H1 (cell line): ENCODE measurements around the gene KLF9. TPM values are rescaled to one million over a fixed set of nuclear protein-coding genes. Genes with fewer than 3 reads are reported as not detected.

Source experiments
- CTCF ChIA-PET: fragments of 300-600 bp; sonication (Branson Sonifier 250); formaldehyde crosslinking; loops from one replicate; lab custom pipeline; 2021; ENCODE audit not compliant: partially characterized antibody; lab: Charles Lee
- POLR2A ChIA-PET: fragments of 300-600 bp; sonication (Branson Sonifier 250); formaldehyde crosslinking; loops from one replicate; lab custom pipeline; 2021; ENCODE audit warnings: inconsistent platforms; ENCODE audit not compliant: partially characterized antibody; lab: Charles Lee
- DNase-seq, 2 experiments: peaks; one replicate each; pipeline versions ENCODE4 v3.0.0 to v3.0.0-alpha.2; 2010 to 2022; ENCODE audit warnings: low spot score in 2 of 2, low read depth in 1 of 2, mixed read lengths in 1 of 2
- FAIRE-seq: peaks from 2 replicates; lab custom pipeline; 2011; peaks lifted over from hg19 to GRCh38; lab: Jason Lieb, UNC
- H2AFZ ChIP-seq: 2 replicates; pipeline ENCODE4 v1.8.1; 2012; ENCODE audit warnings: low read length, inconsistent platforms
- H2AK5ac ChIP-seq: 2 replicates; pipeline ENCODE4 v1.6.1; 2013; ENCODE audit warnings: low read depth, low read length
- H2BK120ac ChIP-seq: replicated peaks from 2 replicates; pipeline ENCODE3; 2013; ENCODE audit warnings: low read depth, low read length, inconsistent platforms
- H2BK12ac ChIP-seq: 2 replicates; pipeline ENCODE4 v1.6.1; 2013; ENCODE audit warnings: low read depth, low read length
- H2BK15ac ChIP-seq: 2 replicates; pipeline ENCODE4 v1.6.1; 2013; ENCODE audit warnings: low read length
- H2BK20ac ChIP-seq: 2 replicates; pipeline ENCODE4 v1.6.1; 2013; ENCODE audit warnings: low read length
- H2BK5ac ChIP-seq: 2 replicates; pipeline ENCODE4 v1.6.1; 2013; ENCODE audit warnings: low read depth, low read length
- H3K14ac ChIP-seq: 2 replicates; pipeline ENCODE4 v1.6.1; 2013; ENCODE audit warnings: inconsistent platforms; ENCODE audit not compliant: insufficient read length
- H3K18ac ChIP-seq: 2 replicates; pipeline ENCODE4 v1.6.1; 2013; ENCODE audit warnings: low read length; ENCODE audit errors: extremely low read depth
- H3K23ac ChIP-seq: 2 replicates; pipeline ENCODE4 v1.6.1; 2013; ENCODE audit warnings: inconsistent platforms; ENCODE audit not compliant: insufficient read length
- H3K23me2 ChIP-seq: 2 replicates; pipeline ENCODE4 v1.6.1; 2013; ENCODE audit warnings: low read depth, low read length
- H3K27ac ChIP-seq: 2 replicates; pipeline ENCODE4 v1.6.1; 2011; ENCODE audit warnings: low read depth, low read length, inconsistent platforms
- H3K27me3 ChIP-seq, 4 experiments: replicated peaks in 1 of 4; 1 replicate in 1 of 4; 2 replicates in 3 of 4; pipeline versions ENCODE4 v1.6.1 to v1.8.1; 2011 to 2013; ENCODE audit warnings: low read length in 3 of 4, mild to moderate bottlenecking in 3 of 4, inconsistent platforms in 2 of 4, mixed read lengths in 2 of 4, moderate library complexity in 1 of 4; ENCODE audit not compliant: control insufficient read depth in 3 of 4, insufficient read depth in 3 of 4; ENCODE audit errors: extremely low read depth in 1 of 4
- H3K36me3 ChIP-seq, 4 experiments: 2 replicates each; pipeline versions ENCODE4 v1.6.1 to v1.8.1; 2011 to 2013; ENCODE audit warnings: mild to moderate bottlenecking in 4 of 4, low read length in 3 of 4, moderate library complexity in 2 of 4, control low read depth in 1 of 4, inconsistent platforms in 1 of 4; ENCODE audit not compliant: insufficient read depth in 4 of 4, control insufficient read depth in 2 of 4
- H3K4ac ChIP-seq: replicated peaks from 2 replicates; pipeline ENCODE3; 2013; ENCODE audit warnings: low read length, low read depth, mixed read lengths, inconsistent platforms; ENCODE audit not compliant: insufficient read length
- H3K4me1 ChIP-seq, 4 experiments: replicated peaks in 1 of 4; 1 replicate in 1 of 4; 2 replicates in 3 of 4; pipeline versions ENCODE4 v1.6.1 to v1.8.1; 2011 to 2013; ENCODE audit warnings: low read length in 3 of 4, inconsistent platforms in 2 of 4, mixed read lengths in 1 of 4; ENCODE audit not compliant: insufficient read depth in 4 of 4, control insufficient read depth in 3 of 4
- H3K4me2 ChIP-seq, 2 experiments: 2 replicates each; pipeline versions ENCODE4 v1.6.1 to v1.8.1; 2011 to 2013; ENCODE audit warnings: low read depth in 2 of 2, low read length in 2 of 2, control low read depth in 1 of 2, inconsistent platforms in 1 of 2, mild to moderate bottlenecking in 1 of 2; ENCODE audit not compliant: insufficient read depth in 1 of 2
- H3K4me3 ChIP-seq, 4 experiments: fragments of 200-600, 300-600 bp in 1 of 4; sonication (generic), shearing (Covaris generic), sonication (Bioruptor Twin) in 1 of 4; 2 replicates each; pipeline versions ENCODE4 v1.5.1 to v1.8.1; 2011 to 2016; ENCODE audit warnings: low read length in 4 of 4, low read depth in 3 of 4, control low read depth in 2 of 4, inconsistent platforms in 2 of 4, mild to moderate bottlenecking in 2 of 4, mixed read lengths in 1 of 4, moderate library complexity in 1 of 4; ENCODE audit not compliant: insufficient read depth in 2 of 4; ENCODE audit errors: extremely low read depth in 1 of 4
- H3K56ac ChIP-seq: replicated peaks from 2 replicates; pipeline ENCODE3; 2013; ENCODE audit warnings: low read depth, mild to moderate bottlenecking, mixed read lengths, low read length, inconsistent platforms; ENCODE audit not compliant: insufficient read length
- H3K79me1 ChIP-seq: 2 replicates; pipeline ENCODE4 v1.6.1; 2013; ENCODE audit warnings: low read depth, low read length, control low read depth
- H3K79me2 ChIP-seq, 2 experiments: 2 replicates each; pipeline versions ENCODE4 v1.6.1 to v1.8.1; 2012 to 2013; ENCODE audit warnings: low read length in 2 of 2, mild to moderate bottlenecking in 2 of 2, inconsistent platforms in 1 of 2; ENCODE audit not compliant: insufficient read depth in 2 of 2, control insufficient read depth in 1 of 2
- H3K9ac ChIP-seq, 4 experiments: replicated peaks in 1 of 4; 1 replicate in 1 of 4; 2 replicates in 3 of 4; pipeline versions ENCODE4 v1.6.1 to v1.8.1; 2011 to 2013; ENCODE audit warnings: low read depth in 3 of 4, low read length in 3 of 4, control low read depth in 2 of 4, mild to moderate bottlenecking in 2 of 4, moderate library complexity in 2 of 4, inconsistent platforms in 1 of 4; ENCODE audit errors: extremely low read depth in 1 of 4
- H3K9me3 ChIP-seq, 2 experiments: 2 replicates each; pipeline versions ENCODE4 v1.6.1 to v1.8.1; 2012 to 2013; ENCODE audit warnings: mild to moderate bottlenecking in 2 of 2, moderate library complexity in 2 of 2, control low read depth in 1 of 2, inconsistent platforms in 1 of 2, low read depth in 1 of 2, low read length in 1 of 2, mixed read lengths in 1 of 2; ENCODE audit not compliant: insufficient read depth in 2 of 2
- H4K20me1 ChIP-seq, 2 experiments: replicated peaks in 1 of 2; 2 replicates each; pipeline versions ENCODE3 to v1.8.1; 2011 to 2013; ENCODE audit warnings: inconsistent platforms in 2 of 2, low read length in 2 of 2, mild to moderate bottlenecking in 1 of 2; ENCODE audit not compliant: insufficient read depth in 2 of 2, control insufficient read depth in 1 of 2
- H4K5ac ChIP-seq: 2 replicates; pipeline ENCODE4 v1.6.1; 2013; ENCODE audit warnings: low read length, low read depth, mixed read lengths, inconsistent platforms; ENCODE audit not compliant: insufficient read length
- H4K8ac ChIP-seq: 2 replicates; pipeline ENCODE4 v1.8.0; 2013; ENCODE audit warnings: mild to moderate bottlenecking, moderate library complexity, low read length, inconsistent platforms; ENCODE audit not compliant: insufficient read depth; ENCODE audit errors: extremely low read depth
- H4K91ac ChIP-seq: replicated peaks from 2 replicates; pipeline ENCODE3; 2013; ENCODE audit warnings: low read length, mixed read lengths, inconsistent platforms; ENCODE audit not compliant: insufficient read length
- WGBS, 2 experiments: shearing (Covaris generic) in 1 of 2; methylation state at CpG; one replicate each; pipeline versions ENCODE4 v1.1.6 to v1.1.7; 2013 to 2015; ENCODE audit warnings: low lambda C conversion rate in 2 of 2, mixed read lengths in 2 of 2, inconsistent platforms in 1 of 2, low coverage in 1 of 2, missing lambda C conversion rate in 1 of 2; ENCODE audit not compliant: insufficient replicate concordance in 2 of 2, insufficient coverage in 1 of 2, insufficient read length in 1 of 2; ENCODE audit errors: extremely low coverage in 1 of 2, missing lambda C conversion rate in 1 of 2; 5-methylcytosine and 5-hydroxymethylcytosine counted together
- polyA plus RNA-seq, 7 experiments: library from polyadenylated mRNA; depleted of rRNA in 3 of 7; stranded (reverse) in 5 of 7; unstranded in 2 of 7; fragments of >200 nt in 5 of 7; fragments of 200-250 nt in 2 of 7; gene quantifications; 1 replicate in 5 of 7; 2 replicates in 1 of 7; 4 replicates in 1 of 7; pipeline versions ENCODE4 v1.2.1 to v1.2.3, GENCODE V29; 2011 to 2013; ENCODE audit warnings: missing spikeins in 2 of 7, mixed read lengths in 2 of 7
- total RNA-seq: library from RNA; stranded (reverse); fragmentation: NEBNext Ultra II Directional; extraction: Animal tissue kit (Norgen Biotek cat#: 25700); gene quantifications from 2 replicates; pipeline ENCODE4 v1.2.1, GENCODE V29; 2021

Gene KLF9
- total and polyA plus RNA-seq, 2 of the 8 experiments (the other 6 are each of a cell fraction or from before 2014, with no cell fraction given) = 0.47 to 0.82 TPM

GRCh38 chr9:70409800-70410199, 4.7 kb downstream of the KLF9 start:
- 78% methylated on average over 2 of the region's 2 CpGs; no CpG with 5 or more reads in 1 of the 2 experiments for WGBS, 2 experiments
- Histone ChIP-seq H4K91ac (no peak overlapping the region), H3K56ac (no peak overlapping the region), H3K36me3 (no peaks in the 10 kb centered on the region), H3K27me3 (peaks cover 9 to 36% (median 28%) of the 10 kb centered on the region in 4 experiments), H4K8ac (no peak overlapping the region), H2BK5ac (no peak overlapping the region), H3K79me1 (no peaks in the 10 kb centered on the region), H3K9me3 (no peaks in the 10 kb centered on the region), H2BK120ac (no peak overlapping the region), H3K9ac (no peak overlapping the region), H3K4me3 (no peak overlapping the region), H4K5ac (no peak overlapping the region), H2BK15ac (no peak overlapping the region), H3K23ac (no peak overlapping the region), H3K18ac (no peak overlapping the region), H3K27ac (no peak overlapping the region), H3K4me1 (peaks cover 7 to 18% (median 13%) of the 10 kb centered on the region in 4 experiments), H3K14ac (no peak overlapping the region), H3K79me2 (no peaks in the 10 kb centered on the region), H2AFZ (no peak overlapping the region), H3K23me2 (peaks cover 13% of the 10 kb centered on the region), H2BK12ac (no peak overlapping the region), H2BK20ac (no peak overlapping the region), H3K4me2 (no peak overlapping the region), H3K4ac (no peak overlapping the region), H4K20me1 (no peaks in the 10 kb centered on the region), H2AK5ac (no peak overlapping the region)
- ChIA-PET POLR2A (interaction anchor here (0.8 to 5.1 kb wide), 2 partner anchors 10 to 19 kb away, joined by 4 to 28 read pairs; no protein-coding TSS in a partner anchor), CTCF (interaction anchor here (1.1 kb wide), 1 partner anchor 10 kb away, joined by 3 read pairs; no protein-coding TSS in a partner anchor)
- FAIRE-seq (no peak), DNase-seq (no peak)
